GM13976 (cell line): Measurements from ENCODE around the gene PPIH.
"Not testable (repeated sequence)": the region's sequence is repeated elsewhere in the genome, so short reads cannot be mapped to it uniquely, and the experiment has no call there.

ENCODE experiments used
- DNase-seq: peaks from one replicate; pipeline ENCODE4 v3.0.0; 2012; ENCODE audit warnings: low spot score
- CTCF ChIP-seq: IDR thresholded peaks from 2 replicates; pipeline ENCODE4 v1.5.1; 2012; ENCODE audit warnings: borderline replicate concordance, mild to moderate bottlenecking; ENCODE audit not compliant: insufficient read depth; ENCODE audit errors: extremely low read depth, missing control alignments, control extremely low read depth
- in situ Hi-C: fragments of 300-500 bp; cut with MboI; formaldehyde crosslinking; loops from one replicate; pipeline ENCODE4 v1.12.0; 2022; ENCODE audit warnings: low sequenced_read_pairs, mixed read lengths, inconsistent platforms; ENCODE audit not compliant: unreplicated experiment

The PPIH gene

GRCh38 chr1:42680921-42681683 is 22.9 kb downstream of the PPIH start:
- in situ Hi-C loops, result no loop called here
- peak; percentile 36 for DNase-seq
- TF ChIP-seq CTCF, result no peak

GRCh38 chr1:42681741-42682483 is 23.7 kb downstream of the PPIH start, which contains the start of gene YBX1:
Gene YBX1 (plus strand): TSS chr1:42682418. CDS start chr1:42682566, 148 bp downstream.
- TF ChIP-seq CTCF, result no peak
- in situ Hi-C loops, result no loop called here
- peak; percentile 98 for DNase-seq

- DNase-seq, in situ Hi-C loops: not testable (repeated sequence)
Observed at GRCh38 chr1:42682484-42682738, 24.2 kb downstream of the PPIH start.

GRCh38 chr1:42682739-42683531 is 24.7 kb downstream of the PPIH start:
- no peak for TF ChIP-seq CTCF
- in situ Hi-C loops, result no loop called here
- peak; percentile 86 for DNase-seq

GRCh38 chr1:42684139-42684538 is 25.9 kb downstream of the PPIH start:
- in situ Hi-C loops, result no loop called here
- TF ChIP-seq CTCF, result no peak

GRCh38 chr1:42686418-42686817 is 28.2 kb downstream of the PPIH start:
- in situ Hi-C loops, result no loop called here
- TF ChIP-seq CTCF, result no peak
- no peak for DNase-seq

More at GRCh38 chr1:42684139-42684538, 25.9 kb downstream of the PPIH start:
- DNase-seq, result no peak
